GM19023 (cell line): Measurements from ENCODE around the gene EMX2.

Experiments used
- ATAC-seq: cut with Tn5 transposase; IDR thresholded peaks from one replicate; pipeline ENCODE4 v1.9.1; 2021; ENCODE audit warnings: mild to moderate bottlenecking, moderate library complexity; ENCODE audit not compliant: unreplicated experiment

EMX2 gene

GRCh38 chr10:117591043-117591442, 48.5 kb downstream of the EMX2 start:
- ATAC-seq: no peak

- ATAC-seq: no peak
These were observed 52.2 kb downstream of the EMX2 start for GRCh38 chr10:117594722-117595121.

GRCh38 chr10:117596706-117597105, 54.2 kb downstream of the EMX2 start:
- no peak for ATAC-seq

- no peak for ATAC-seq
These were observed 54.7 kb downstream of the EMX2 start for GRCh38 chr10:117597216-117597615.
